ENCODE results near the gene RETN. TPM values are rescaled to one million over a fixed set of nuclear protein-coding genes. Genes with fewer than 3 reads are reported as not detected.

The RETN gene
- total RNA-seq, 6 experiments from 2014 or later: not detected

DNA sequence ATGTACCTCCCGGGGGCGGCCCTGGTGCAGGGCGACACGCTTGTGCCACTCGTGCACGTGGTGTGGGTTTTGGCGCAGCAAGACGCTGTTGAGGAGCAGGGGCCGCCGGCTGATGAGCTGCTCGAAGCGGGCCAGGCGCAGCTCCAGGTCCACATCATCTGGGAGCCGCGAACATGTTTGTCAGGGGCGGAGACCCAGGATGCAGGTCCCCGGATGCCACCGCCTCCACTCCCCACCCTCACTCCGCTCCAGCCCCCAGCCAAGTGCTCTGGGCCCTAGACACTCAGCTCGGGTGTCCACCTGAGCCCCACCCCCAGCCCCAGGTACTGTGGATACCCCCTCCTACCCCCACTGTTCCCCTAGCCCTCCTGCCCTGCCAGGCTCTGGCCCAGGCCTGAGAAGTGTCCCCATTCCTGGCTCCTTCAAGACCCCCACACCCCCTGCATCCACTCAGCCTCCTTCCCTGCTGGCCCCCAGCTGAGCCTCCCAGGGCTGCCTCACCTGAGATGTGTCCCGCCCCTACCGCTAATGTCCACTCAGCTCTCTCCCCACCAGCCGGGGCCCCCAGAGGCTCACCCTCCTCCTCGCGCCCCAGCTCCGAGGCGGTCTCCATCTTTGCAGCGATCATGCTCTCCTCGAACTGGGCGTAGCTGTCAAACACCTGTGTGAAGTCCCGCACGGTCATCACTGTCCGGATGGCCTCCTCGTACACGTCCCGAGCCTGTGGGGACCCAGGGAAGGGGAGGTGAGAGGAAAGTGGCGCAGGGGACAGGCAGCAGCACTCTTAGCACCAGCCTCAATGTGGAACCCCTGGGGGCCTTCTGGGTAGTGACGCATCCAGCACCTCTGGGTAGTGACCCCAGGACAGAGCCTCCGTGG, 44.9 kb upstream of the RETN start:
- H3K27ac Mint-ChIP-seq: no peak overlapping the region
- H3K9me3 Mint-ChIP-seq: no peaks in the 10 kb centered on the region
- peaks cover 2% of the 10 kb centered on the region for H3K27me3 Mint-ChIP-seq (ENCODE audit: insufficient read depth)
- H3K4me3 Mint-ChIP-seq: no peak overlapping the region
- peaks cover 10% of the 10 kb centered on the region for H3K4me1 Mint-ChIP-seq (ENCODE audit: low read depth)
- DNase-seq: no peak
- TF ChIP-seq, protein P1, sequence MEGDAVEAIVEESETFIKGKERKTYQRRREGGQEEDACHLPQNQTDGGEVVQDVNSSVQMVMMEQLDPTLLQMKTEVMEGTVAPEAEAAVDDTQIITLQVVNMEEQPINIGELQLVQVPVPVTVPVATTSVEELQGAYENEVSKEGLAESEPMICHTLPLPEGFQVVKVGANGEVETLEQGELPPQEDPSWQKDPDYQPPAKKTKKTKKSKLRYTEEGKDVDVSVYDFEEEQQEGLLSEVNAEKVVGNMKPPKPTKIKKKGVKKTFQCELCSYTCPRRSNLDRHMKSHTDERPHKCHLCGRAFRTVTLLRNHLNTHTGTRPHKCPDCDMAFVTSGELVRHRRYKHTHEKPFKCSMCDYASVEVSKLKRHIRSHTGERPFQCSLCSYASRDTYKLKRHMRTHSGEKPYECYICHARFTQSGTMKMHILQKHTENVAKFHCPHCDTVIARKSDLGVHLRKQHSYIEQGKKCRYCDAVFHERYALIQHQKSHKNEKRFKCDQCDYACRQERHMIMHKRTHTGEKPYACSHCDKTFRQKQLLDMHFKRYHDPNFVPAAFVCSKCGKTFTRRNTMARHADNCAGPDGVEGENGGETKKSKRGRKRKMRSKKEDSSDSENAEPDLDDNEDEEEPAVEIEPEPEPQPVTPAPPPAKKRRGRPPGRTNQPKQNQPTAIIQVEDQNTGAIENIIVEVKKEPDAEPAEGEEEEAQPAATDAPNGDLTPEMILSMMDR (IDR thresholded peaks at IDR 0.05): no peak
- H3K36me3 Mint-ChIP-seq (ENCODE audit: low read depth): peaks cover 28% of the 10 kb centered on the region

DNA sequence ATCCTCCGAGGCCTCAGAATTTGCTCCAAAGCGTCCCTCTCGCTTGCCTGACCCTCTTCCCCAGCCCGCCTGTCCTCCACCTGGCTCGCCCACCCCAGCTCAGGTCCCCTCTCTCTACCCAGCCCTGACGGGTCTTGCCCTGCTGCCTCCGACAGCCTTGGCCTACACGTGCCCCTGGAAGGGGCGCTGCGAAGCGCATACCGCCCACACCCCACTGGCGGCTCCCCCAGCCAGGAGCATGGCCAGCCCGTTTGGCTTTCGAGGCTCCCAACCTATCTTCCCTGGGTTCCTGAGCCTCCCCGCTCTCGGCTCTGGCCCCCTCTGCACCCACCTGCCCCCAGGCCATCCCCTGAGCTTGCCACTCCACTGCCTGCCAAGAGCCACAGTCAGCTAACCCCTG, 44.0 kb upstream of the RETN start:
- H3K36me3 Mint-ChIP-seq (ENCODE audit: low read depth): peaks cover 32% of the 10 kb centered on the region
- DNase-seq: no peak
- H3K4me3 Mint-ChIP-seq: no peak overlapping the region
- TF ChIP-seq, protein P1 (IDR thresholded peaks at IDR 0.05): no peak
- peaks cover 2% of the 10 kb centered on the region for H3K27me3 Mint-ChIP-seq (ENCODE audit: insufficient read depth)
- no peak overlapping the region for H3K27ac Mint-ChIP-seq
- H3K4me1 Mint-ChIP-seq (ENCODE audit: low read depth): peaks cover 14% of the 10 kb centered on the region
- H3K9me3 Mint-ChIP-seq: no peaks in the 10 kb centered on the region

DNA sequence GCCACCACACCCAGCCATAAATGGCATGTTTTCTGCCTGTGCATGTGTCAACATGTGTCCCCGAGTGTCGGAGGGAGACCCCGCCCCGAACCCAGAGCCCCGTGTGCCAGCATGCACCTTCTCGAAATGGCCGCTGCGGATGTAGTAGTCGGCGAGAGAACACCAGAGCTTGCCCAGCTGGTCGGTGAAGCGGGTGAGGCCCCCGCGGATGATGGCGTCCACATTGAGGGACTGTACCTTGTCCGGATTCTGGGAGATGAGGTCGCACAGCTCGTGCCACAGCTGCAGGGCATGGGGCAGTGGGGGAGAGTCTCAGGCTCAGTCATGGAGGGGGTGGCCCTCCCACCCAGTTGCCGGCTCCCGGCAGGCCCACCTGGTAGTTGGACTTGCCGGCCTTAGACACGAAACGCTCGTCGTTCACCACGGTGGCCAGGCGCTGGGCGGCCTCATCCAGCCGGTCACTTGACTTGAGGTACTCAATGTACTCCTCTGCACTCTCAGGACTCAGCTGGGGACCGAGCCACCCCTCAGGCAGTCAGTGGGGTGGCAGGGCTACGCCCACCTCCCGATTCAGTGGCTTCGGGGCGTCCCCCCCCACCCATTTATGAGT, 43.0 kb upstream of the RETN start:
- Mint-ChIP-seq H3K4me3 (no peak overlapping the region), H3K9me3 (no peaks in the 10 kb centered on the region), H3K4me1 (ENCODE audit: low read depth) (peaks cover 25% of the 10 kb centered on the region), H3K36me3 (ENCODE audit: low read depth) (peaks cover 32% of the 10 kb centered on the region), H3K27ac (no peak overlapping the region), H3K27me3 (ENCODE audit: insufficient read depth) (peaks cover 2% of the 10 kb centered on the region)
- DNase-seq: no peak
- TF ChIP-seq, protein P1 (IDR thresholded peaks at IDR 0.05): no peak

DNA sequence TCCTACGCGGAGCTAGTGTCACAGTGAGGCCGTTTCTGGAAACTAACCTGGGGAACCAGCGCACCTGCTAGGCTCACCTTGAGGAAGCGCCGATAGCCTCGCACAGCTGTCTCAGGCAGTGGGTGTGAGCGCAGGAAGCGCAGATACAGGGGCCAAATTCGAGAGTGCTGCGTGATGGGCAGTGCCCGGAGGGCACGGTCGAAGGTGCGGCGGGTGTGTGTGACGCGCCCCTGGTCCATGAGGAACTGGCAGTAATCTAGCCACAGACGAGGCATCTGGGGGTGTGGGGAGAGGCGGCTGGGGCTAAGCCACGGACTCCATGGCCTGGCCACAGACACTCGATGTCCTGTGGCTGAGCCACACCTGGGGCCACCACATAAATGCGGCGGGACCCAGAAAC, 41.7 kb upstream of the RETN start:
- TF ChIP-seq, protein P1 (IDR thresholded peaks at IDR 0.05): no peak
- H3K27ac Mint-ChIP-seq: no peak overlapping the region
- peaks cover 26% of the 10 kb centered on the region for H3K4me1 Mint-ChIP-seq (ENCODE audit: low read depth)
- no peak for DNase-seq
- H3K36me3 Mint-ChIP-seq (ENCODE audit: low read depth): peaks cover 23% of the 10 kb centered on the region
- H3K4me3 Mint-ChIP-seq: no peak overlapping the region
- no peaks in the 10 kb centered on the region for H3K9me3 Mint-ChIP-seq
- peaks cover 2% of the 10 kb centered on the region for H3K27me3 Mint-ChIP-seq (ENCODE audit: insufficient read depth)

DNA sequence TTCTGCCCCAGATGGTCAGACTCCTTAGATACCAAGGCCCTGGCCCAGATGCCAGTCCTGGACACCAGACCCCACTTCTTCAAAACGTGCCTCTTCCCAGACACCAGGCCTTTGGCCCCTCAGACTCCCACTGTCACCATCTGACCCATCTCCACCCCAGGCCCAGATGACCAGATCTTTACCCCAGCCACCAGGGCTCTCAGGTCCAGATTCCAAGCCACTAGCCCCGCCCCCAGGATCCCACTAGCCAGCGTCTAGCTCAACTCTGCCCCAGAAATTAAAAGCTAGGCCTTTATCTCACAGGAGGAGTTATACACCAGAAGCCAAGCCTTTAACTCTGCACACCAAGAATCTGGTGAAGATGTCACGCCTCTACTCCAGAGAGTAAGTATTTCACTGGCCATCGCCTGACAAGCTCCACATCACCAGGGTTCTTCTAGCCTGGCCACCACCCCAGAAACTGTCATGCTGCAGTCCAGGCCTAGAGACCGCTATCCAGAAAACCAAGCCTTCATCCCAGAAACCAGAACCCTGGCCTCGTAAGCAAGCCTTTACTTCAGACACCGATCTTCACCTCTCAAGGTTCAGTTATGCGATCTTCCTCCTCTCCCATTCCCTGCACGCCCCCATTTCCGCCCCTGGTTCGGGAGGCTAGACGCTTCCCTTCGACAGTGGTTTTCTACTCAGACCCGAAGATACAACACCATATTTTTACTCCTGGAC, 40.1 kb upstream of the RETN start:
- Mint-ChIP-seq H3K36me3 (ENCODE audit: low read depth) (peaks cover 11% of the 10 kb centered on the region), H3K9me3 (no peaks in the 10 kb centered on the region)
- no peak for DNase-seq

More for the DNA sequence above, 40.1 kb upstream of the RETN start:
- Mint-ChIP-seq H3K27ac (peak overlapping the region; percentile 94), H3K4me1 (ENCODE audit: low read depth) (peaks cover 26% of the 10 kb centered on the region), H3K4me3 (peak overlapping the region; percentile 95), H3K27me3 (ENCODE audit: insufficient read depth) (no peaks in the 10 kb centered on the region; the same call in none of the 2 replicates)
- TF ChIP-seq, protein P1 (IDR thresholded peaks at IDR 0.05): no peak

All from HFFc6 (cell line).